ENCODE measurements around the gene IGBP1. TPM values are rescaled to one million over a fixed set of nuclear protein-coding genes. Genes with fewer than 3 reads are reported as not detected.

The IGBP1 gene
- total and polyA plus RNA-seq, 9 of the 15 experiments (the other 6 are each of a cell fraction or from before 2014, with no cell fraction given): 36.6 to 91.5 (median 52.8) TPM

DNA sequence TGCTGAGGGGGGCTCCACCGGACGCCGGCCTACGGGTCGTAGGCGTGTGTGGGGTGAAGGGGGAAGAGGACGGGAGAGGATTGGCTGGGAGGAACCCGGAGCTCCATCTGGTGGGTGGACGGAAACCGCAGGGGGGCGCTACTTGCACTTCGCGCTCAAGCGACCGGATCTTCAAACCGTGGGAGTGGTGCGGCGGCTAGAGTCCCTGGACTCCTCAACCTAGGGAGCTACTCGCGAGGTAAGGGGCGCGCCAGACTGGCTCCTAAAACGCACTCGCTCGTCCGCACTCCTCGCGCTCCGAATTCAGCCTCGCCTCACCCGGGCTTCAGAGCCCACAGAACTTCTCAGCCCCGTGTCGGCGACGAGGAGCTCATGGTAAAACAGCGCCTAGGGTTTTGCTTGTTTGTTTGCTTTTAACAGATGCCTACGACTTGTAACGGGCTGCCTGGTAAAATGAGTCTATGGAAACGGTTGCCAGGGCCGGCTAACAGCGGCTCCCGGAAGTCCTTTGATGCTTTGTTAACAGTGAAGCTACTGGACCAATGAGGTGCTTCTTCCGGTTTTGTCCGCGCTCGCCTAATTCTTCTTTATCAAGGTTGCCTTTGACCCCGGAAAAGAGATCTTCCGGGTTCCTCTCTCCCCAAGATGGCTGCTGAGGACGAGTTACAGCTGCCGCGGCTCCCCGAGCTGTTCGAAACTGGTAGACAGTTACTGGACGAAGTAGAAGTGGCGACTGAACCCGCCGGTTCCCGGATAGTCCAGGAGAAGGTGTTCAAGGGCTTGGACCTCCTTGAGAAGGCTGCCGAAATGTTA lies at the start of gene IGBP1 (continued):
- no peak for TF ChIP-seq ZNF436 (CRISPR knock-in tag; IDR thresholded peaks at IDR 0.05)
- no peak for TF ChIP-seq NR2F6 (CRISPR knock-in tag; IDR thresholded peaks at IDR 0.05)
- TF ChIP-seq ZHX1 (conservative IDR thresholded peaks at IDR 0.05; ENCODE audit: low read length): no peak
- TF ChIP-seq TFAP4 (CRISPR knock-in tag; IDR thresholded peaks at IDR 0.05; ENCODE audit: borderline replicate concordance): peak; percentile 78; the same call in 1 of the 2 replicates
- TF ChIP-seq PURB (CRISPR knock-in tag; IDR thresholded peaks at IDR 0.05; ENCODE audit: low read depth): no peak
- TF ChIP-seq ESRRA (IDR thresholded peaks at IDR 0.05; ENCODE audit: borderline replicate concordance, low read depth): peak; percentile 75; the same call in 1 of the 2 replicates
- no peak for TF ChIP-seq GATA2 (CRISPR knock-in tag; IDR thresholded peaks at IDR 0.05)
- TF ChIP-seq MAFK (IDR thresholded peaks at IDR 0.05; ENCODE audit: low read length): no peak
- no peak for TF ChIP-seq U2AF2 (optimal IDR thresholded peaks at IDR 0.05; ENCODE audit: low read depth, low read length)
- no peak for TF ChIP-seq ZNF778 (CRISPR knock-in tag; IDR thresholded peaks at IDR 0.05)
- no peak for TF ChIP-seq HINFP (tag; conservative IDR thresholded peaks at IDR 0.05; ENCODE audit: low read depth)
- TF ChIP-seq MTA2 (IDR thresholded peaks at IDR 0.05; ENCODE audit: low read depth): peak; percentile 59; the same call in 1 of the 2 replicates
- 0 out of 2 replicates have a peak, but pooled peaks have one; percentile 12 for TF ChIP-seq CREB1 (IDR thresholded peaks at IDR 0.05)
- TF ChIP-seq CREB1 (CRISPR knock-in tag; IDR thresholded peaks at IDR 0.05): no peak
- 0 out of 2 replicates have a peak, but pooled peaks have one; percentile 25 for TF ChIP-seq GATAD2B (IDR thresholded peaks at IDR 0.05; ENCODE audit: borderline replicate concordance)
- TF ChIP-seq ZNF146 (CRISPR knock-in tag; IDR thresholded peaks at IDR 0.05; ENCODE audit: unreplicated experiment): no peak
- TF ChIP-seq LEF1 (IDR thresholded peaks at IDR 0.05): no peak
- TF ChIP-seq, protein P1, sequence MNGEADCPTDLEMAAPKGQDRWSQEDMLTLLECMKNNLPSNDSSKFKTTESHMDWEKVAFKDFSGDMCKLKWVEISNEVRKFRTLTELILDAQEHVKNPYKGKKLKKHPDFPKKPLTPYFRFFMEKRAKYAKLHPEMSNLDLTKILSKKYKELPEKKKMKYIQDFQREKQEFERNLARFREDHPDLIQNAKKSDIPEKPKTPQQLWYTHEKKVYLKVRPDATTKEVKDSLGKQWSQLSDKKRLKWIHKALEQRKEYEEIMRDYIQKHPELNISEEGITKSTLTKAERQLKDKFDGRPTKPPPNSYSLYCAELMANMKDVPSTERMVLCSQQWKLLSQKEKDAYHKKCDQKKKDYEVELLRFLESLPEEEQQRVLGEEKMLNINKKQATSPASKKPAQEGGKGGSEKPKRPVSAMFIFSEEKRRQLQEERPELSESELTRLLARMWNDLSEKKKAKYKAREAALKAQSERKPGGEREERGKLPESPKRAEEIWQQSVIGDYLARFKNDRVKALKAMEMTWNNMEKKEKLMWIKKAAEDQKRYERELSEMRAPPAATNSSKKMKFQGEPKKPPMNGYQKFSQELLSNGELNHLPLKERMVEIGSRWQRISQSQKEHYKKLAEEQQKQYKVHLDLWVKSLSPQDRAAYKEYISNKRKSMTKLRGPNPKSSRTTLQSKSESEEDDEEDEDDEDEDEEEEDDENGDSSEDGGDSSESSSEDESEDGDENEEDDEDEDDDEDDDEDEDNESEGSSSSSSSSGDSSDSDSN (IDR thresholded peaks at IDR 0.05; ENCODE audit: borderline replicate concordance in 1 of 2, low read depth in 2 of 2, low read length in 2 of 2): no peak
- no peak for TF ChIP-seq CBFA2T2 (conservative IDR thresholded peaks at IDR 0.05)
- TF ChIP-seq NFRKB (IDR thresholded peaks at IDR 0.05; ENCODE audit: low read depth): peak; percentile 55; the same call in 1 of the 2 replicates

All from K562 (cell line).